LNCAP (cell line): ENCODE results near the gene LTBP1.

ENCODE experiments used
- TF ChIP-seq, protein P1 (sequence below): fragments of 450-650 bp; IDR thresholded peaks from 2 replicates; pipeline ENCODE4 v1.5.1; 2017; ENCODE audit warnings: mild to moderate bottlenecking

Gene LTBP1

GRCh38 chr2:33388996-33389395, 442.2 kb downstream of the LTBP1 start:
- TF ChIP-seq, protein P1, sequence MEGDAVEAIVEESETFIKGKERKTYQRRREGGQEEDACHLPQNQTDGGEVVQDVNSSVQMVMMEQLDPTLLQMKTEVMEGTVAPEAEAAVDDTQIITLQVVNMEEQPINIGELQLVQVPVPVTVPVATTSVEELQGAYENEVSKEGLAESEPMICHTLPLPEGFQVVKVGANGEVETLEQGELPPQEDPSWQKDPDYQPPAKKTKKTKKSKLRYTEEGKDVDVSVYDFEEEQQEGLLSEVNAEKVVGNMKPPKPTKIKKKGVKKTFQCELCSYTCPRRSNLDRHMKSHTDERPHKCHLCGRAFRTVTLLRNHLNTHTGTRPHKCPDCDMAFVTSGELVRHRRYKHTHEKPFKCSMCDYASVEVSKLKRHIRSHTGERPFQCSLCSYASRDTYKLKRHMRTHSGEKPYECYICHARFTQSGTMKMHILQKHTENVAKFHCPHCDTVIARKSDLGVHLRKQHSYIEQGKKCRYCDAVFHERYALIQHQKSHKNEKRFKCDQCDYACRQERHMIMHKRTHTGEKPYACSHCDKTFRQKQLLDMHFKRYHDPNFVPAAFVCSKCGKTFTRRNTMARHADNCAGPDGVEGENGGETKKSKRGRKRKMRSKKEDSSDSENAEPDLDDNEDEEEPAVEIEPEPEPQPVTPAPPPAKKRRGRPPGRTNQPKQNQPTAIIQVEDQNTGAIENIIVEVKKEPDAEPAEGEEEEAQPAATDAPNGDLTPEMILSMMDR = no peak

DNA sequence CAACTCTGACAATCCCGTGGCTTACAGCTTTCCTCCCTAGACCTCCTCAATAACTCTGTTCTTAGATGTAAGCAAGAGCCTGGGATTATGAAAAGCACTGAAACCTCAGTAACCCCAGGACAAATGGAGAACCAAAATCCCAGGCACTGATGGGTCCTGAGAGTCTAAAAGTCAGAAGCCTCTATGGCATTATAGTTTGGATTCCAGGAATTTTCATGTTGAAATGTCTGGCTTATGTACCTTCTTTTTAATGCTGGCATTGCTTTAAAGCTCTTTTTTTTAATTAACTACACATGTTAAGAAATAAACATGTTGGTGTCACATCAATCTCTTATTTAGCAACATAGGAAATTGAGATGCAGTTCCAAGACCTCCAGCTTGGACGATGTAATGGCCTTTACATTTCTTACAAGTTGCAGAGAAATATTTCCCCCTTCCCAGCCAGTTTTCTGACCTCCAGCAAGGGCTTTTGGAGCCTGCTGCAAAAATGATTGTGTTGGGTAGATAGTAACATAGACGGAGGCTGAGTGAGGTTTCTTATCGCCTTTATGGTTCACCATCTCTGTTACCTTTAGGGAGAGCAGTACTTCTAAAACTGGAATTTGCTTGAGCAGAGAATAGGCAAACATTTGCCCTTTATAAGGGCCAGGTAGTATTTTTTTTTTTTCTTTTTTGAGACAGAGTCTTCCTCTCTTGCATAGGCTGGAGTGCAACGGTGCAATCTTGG, 444.9 kb downstream of the LTBP1 start:
- TF ChIP-seq, protein P1 = no peak

DNA sequence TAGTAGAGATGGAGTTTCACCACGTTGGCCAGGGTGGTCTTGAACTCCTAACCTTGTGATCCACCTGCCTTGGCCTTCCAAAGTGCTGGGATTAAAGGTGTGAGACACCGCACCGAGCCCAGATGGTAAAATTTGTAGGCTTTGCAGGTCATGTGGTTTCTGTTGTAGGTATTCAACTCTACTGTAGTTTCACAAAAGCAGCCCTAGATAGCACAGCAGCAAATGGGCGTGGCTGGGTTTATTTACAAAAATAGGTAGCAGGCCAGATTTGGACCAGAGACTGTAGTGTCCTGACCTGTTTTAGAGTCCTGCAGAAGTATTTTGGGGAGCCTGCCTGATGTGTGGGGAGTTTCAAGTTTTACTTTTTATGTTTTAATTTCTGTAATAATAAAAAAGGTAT, 445.6 kb downstream of the LTBP1 start:
- TF ChIP-seq, protein P1 = no peak

- TF ChIP-seq, protein P1 = no peak
Observed at GRCh38 chr2:33395034-33395433, 448.3 kb downstream of the LTBP1 start.

DNA sequence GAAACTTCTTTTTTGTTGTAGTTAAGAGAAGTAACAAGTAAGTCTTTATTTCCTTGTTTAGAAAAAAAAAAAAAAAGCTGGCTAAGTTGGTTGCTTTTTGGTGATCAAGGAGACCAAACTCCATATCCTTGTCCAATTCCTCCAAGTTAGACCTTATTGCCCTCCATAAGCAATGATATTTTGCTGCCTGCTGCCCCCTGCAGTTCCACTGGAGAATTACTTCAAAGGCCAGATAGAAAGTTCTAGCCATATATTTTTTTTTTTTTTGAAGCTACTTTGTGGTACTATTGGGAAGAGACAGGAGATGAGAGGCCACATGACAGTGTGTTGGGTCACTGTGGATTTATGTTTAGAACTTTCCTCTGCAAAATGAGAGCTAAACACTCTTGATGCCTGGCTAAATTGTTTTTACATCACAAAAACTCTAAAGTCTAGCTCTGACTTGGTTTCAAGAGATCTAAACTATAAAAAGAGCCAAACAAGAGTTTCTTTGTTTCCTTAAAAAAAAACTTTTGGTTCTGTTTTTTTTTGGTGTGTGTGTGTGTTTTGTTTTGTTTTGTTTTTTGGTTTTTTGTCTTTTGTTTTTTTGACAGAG, 449.0 kb downstream of the LTBP1 start:
- TF ChIP-seq, protein P1 = peak; percentile 50

DNA sequence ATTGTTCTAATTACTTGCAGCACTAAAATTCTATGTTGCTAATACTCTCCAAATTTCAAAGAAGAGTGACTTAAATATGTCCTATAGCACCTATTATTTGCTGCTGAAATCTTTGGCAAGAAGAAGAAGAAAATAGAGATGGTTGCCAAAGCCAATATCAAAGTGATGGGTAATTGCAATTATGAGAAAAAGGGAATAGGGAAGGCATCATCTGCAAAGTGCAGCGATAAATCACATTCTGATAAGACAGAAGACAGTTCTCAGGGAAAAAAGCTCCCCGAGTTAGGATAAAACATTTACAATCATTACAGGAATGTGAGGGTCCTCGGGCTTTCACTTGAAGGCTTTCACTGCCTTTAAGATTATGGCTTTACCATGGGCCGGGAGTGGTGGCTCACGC, 457.6 kb downstream of the LTBP1 start:
- TF ChIP-seq, protein P1 = no peak

DNA sequence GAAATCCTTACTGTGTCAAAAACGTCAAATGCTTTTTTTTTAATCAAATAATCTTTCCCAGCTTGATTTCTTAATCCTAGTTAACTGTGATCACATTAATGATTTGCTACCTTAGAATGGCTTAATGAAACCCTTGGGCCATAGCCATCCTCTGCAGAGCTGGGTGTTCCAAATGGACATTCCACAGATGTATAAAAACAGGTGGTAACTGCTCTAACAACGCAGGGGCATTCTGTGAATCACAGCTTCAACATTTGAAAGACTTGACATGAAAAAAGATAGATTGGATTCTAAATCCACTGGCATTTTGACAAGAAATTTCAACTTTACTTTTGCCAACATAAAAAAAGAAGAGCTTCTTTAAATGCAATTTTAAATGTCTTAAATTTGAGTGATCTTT, 459.9 kb downstream of the LTBP1 start:
- TF ChIP-seq, protein P1 = no peak
